HepG2 (cell line): ENCODE results near the gene ANKFY1. TPM values are rescaled to one million over a fixed set of nuclear protein-coding genes. Genes with fewer than 3 reads are reported as not detected.

ENCODE experiments used
- ATAC-seq: fragments of 200-7000 bp; cut with Tn5 transposase; 3 replicates; pipeline ENCODE4 v1.9.1; 2020; ENCODE audit warnings: mild to moderate bottlenecking, moderate library complexity
- BruUV-seq: library from RNA; stranded (reverse); fragments of 400-500 nt; replicated peaks from 2 replicates; lab custom pipeline; 2021; lab: Mats Ljungman, UMichigan
- CTCF ChIA-PET: fragments of 300-600 bp; formaldehyde crosslinking; extraction: SDS; loops from one replicate; lab custom pipeline; 2021; ENCODE audit warnings: low total read pairs, inconsistent platforms, low intra/inter-chr PET ratio; lab: Yijun Ruan, JAX
- POLR2A ChIA-PET: fragments of 350-600 bp; sonication (Branson Sonifier 250); formaldehyde crosslinking; loops from one replicate; lab custom pipeline; 2020; ENCODE audit warnings: antibody characterized with exemption, inconsistent platforms; lab: Yijun Ruan, JAX
- DNase-seq: peaks from one replicate; pipeline ENCODE4 v3.0.0-alpha.2; 2015; ENCODE audit warnings: low spot score
- FAIRE-seq: peaks from 3 replicates; lab custom pipeline; 2011; peaks lifted over from hg19 to GRCh38; lab: Jason Lieb, UNC
- H2AFZ ChIP-seq: one replicate; pipeline ENCODE4 v1.6.1; 2011; ENCODE audit warnings: low read length, inconsistent platforms
- H3K27ac ChIP-seq: fragments of 300-600 bp; 3 replicates; pipeline ENCODE4 v1.8.0; 2011; ENCODE audit warnings: mixed run types, mild to moderate bottlenecking, mixed read lengths, low read length, inconsistent platforms; ENCODE audit not compliant: insufficient read depth; ENCODE audit errors: extremely low read length
- H3K27me3 ChIP-seq, 2 experiments: fragments of 200-600 bp in 1 of 2; 2 replicates in 1 of 2; 3 replicates in 1 of 2; pipeline versions ENCODE4 v1.6.0 to v1.8.0; 2011; ENCODE audit warnings: low read length in 2 of 2, mild to moderate bottlenecking in 2 of 2, moderate library complexity in 2 of 2, inconsistent platforms in 1 of 2; ENCODE audit not compliant: insufficient read depth in 2 of 2, control insufficient read depth in 1 of 2
- H3K36me3 ChIP-seq, 2 experiments: fragments of 200-600 bp in 1 of 2; replicated peaks in 1 of 2; 2 replicates in 1 of 2; 3 replicates in 1 of 2; pipeline versions ENCODE4 v1.5.1 to v1.8.0; 2011; ENCODE audit warnings: low read length in 2 of 2, inconsistent platforms in 1 of 2; ENCODE audit not compliant: insufficient read depth in 2 of 2, control insufficient read depth in 1 of 2
- H3K4me1 ChIP-seq: 2 replicates; pipeline ENCODE4 v1.5.1; 2012; ENCODE audit warnings: low read length, inconsistent platforms; ENCODE audit not compliant: insufficient read depth
- H3K4me2 ChIP-seq: 2 replicates; pipeline ENCODE4 v1.6.0; 2011; ENCODE audit warnings: low read depth, low read length, inconsistent platforms
- H3K4me3 ChIP-seq, 3 experiments: fragments of 200-600 bp in 1 of 3; sonication (generic), shearing (Covaris generic) in 1 of 3; replicated peaks in 1 of 3; 2 replicates each; pipeline ENCODE4 v1.5.1; 2011 to 2016; ENCODE audit warnings: low read length in 3 of 3, inconsistent platforms in 2 of 3, low read depth in 2 of 3, mild to moderate bottlenecking in 2 of 3, control low read depth in 1 of 3, mixed read lengths in 1 of 3; ENCODE audit not compliant: insufficient read depth in 1 of 3
- H3K79me2 ChIP-seq: one replicate; pipeline ENCODE4 v1.6.1; 2011; ENCODE audit warnings: low read length, inconsistent platforms; ENCODE audit not compliant: insufficient read depth
- H3K9ac ChIP-seq: 2 replicates; pipeline ENCODE4 v1.6.0; 2011; ENCODE audit warnings: mild to moderate bottlenecking, low read depth, low read length, inconsistent platforms; ENCODE audit not compliant: insufficient read depth
- H3K9me3 ChIP-seq: 2 replicates; pipeline ENCODE4 v1.5.1; 2012; ENCODE audit warnings: mild to moderate bottlenecking, low read length
- H4K20me1 ChIP-seq: 2 replicates; pipeline ENCODE4 v1.6.0; 2011; ENCODE audit warnings: inconsistent platforms, mild to moderate bottlenecking, low read length, moderate library complexity; ENCODE audit not compliant: insufficient read depth
- CBX2 ChIP-seq, 2 experiments: fragments of 200-600 bp in 1 of 2; sonication (generic); formaldehyde crosslinking in 1 of 2; IDR thresholded peaks; 2 replicates each; pipeline versions ENCODE4 v1.7.0 to v1.8.1; 2018 to 2022; ENCODE audit warnings: low read depth in 2 of 2, low read length in 1 of 2, mild to moderate bottlenecking in 1 of 2, missing genetic modification reagents in 1 of 2
- E2F5 ChIP-seq: sonication (generic); formaldehyde crosslinking; conservative IDR thresholded peaks from 2 replicates; pipeline ENCODE4 v1.4.0; 2020; ENCODE audit warnings: missing genetic modification reagents
- ESRRA ChIP-seq: sonication (generic); formaldehyde crosslinking; IDR thresholded peaks from 2 replicates; pipeline ENCODE4 v1.5.1; 2020; ENCODE audit warnings: mild to moderate bottlenecking, low read depth, missing genetic modification reagents
- KDM3A ChIP-seq: IDR thresholded peaks from 2 replicates; pipeline ENCODE4 v1.6.1; 2018; ENCODE audit warnings: low read depth, missing compliant biosample characterization
- NBN ChIP-seq: fragments of 450-650 bp; conservative IDR thresholded peaks from 2 replicates; pipeline ENCODE4 v1.6.1; 2017
- PLSCR1 ChIP-seq: sonication (generic); formaldehyde crosslinking; IDR thresholded peaks from 2 replicates; pipeline ENCODE4 v1.5.0; 2020; ENCODE audit warnings: missing genetic modification reagents, mild to moderate bottlenecking, borderline replicate concordance
- REST ChIP-seq, 2 experiments: IDR thresholded peaks; 2 replicates each; pipeline ENCODE4 v1.6.1; 2011 to 2012; ENCODE audit warnings: low read length in 2 of 2, borderline replicate concordance in 1 of 2, low read depth in 1 of 2, mild to moderate bottlenecking in 1 of 2, moderate library complexity in 1 of 2
- SCMH1 ChIP-seq: sonication (generic); formaldehyde crosslinking; IDR thresholded peaks from 2 replicates; pipeline ENCODE4 v1.9.0; 2021; ENCODE audit warnings: missing genetic modification reagents, mild to moderate bottlenecking, borderline replicate concordance
- ZFP62 ChIP-seq: sonication (generic); formaldehyde crosslinking; IDR thresholded peaks from 2 replicates; pipeline ENCODE4 v1.4.0; 2020; ENCODE audit warnings: missing genetic modification reagents
- ZNF780A ChIP-seq: sonication (generic); formaldehyde crosslinking; IDR thresholded peaks from 2 replicates; pipeline ENCODE4 v1.8.0; 2022; ENCODE audit warnings: mild to moderate bottlenecking, missing genetic modification reagents, moderate library complexity
- ZNF788 ChIP-seq: sonication (generic); formaldehyde crosslinking; IDR thresholded peaks from 2 replicates; pipeline ENCODE4 v1.5.0; 2020; ENCODE audit warnings: mild to moderate bottlenecking, missing genetic modification reagents, borderline replicate concordance
- WGBS: methylation state at CpG from one replicate; pipeline ENCODE4 v1.1.6; 2017; ENCODE audit warnings: low lambda C conversion rate; 5-methylcytosine and 5-hydroxymethylcytosine counted together
- in situ Hi-C: cut with HindIII; loops from 2 replicates; pipeline ENCODE4 v1.10.0; 2017; ENCODE audit warnings: low pct_unique_long_range_greater_than_20kb; ENCODE audit not compliant: extremely low pct_ligation_motif_present
- intact Hi-C: fragments of 100-400 bp; cut with micrococcal nuclease; formaldehyde crosslinking; loops from one replicate; pipeline ENCODE4 v1.10.0; 2022; ENCODE audit not compliant: unreplicated experiment
- polyA plus RNA-seq, 8 experiments: library from polyadenylated mRNA; depleted of rRNA in 3 of 8; stranded (reverse) in 7 of 8; unstranded in 1 of 8; fragments of >200 nt; fragmentation: Illumina TruSeq in 4 of 8; extraction: Trizol in 4 of 8; gene quantifications; 2 replicates each; pipeline versions ENCODE4 v1.2.1 to v1.2.3, GENCODE V29; 2011 to 2016; ENCODE audit warnings: low read depth in 4 of 8, missing spikeins in 1 of 8, mixed read lengths in 1 of 8; ENCODE audit not compliant: insufficient read depth in 1 of 8
- total RNA-seq, 5 experiments: library from RNA; depleted of rRNA; stranded (reverse); fragments of >200 nt; fragmentation: Illumina TruSeq; extraction: Trizol; gene quantifications; 2 replicates each; pipeline ENCODE4 v1.2.3, GENCODE V29; 2016; ENCODE audit warnings: low read depth in 1 of 5

ANKFY1 gene
- total and polyA plus RNA-seq, 2 of the 13 experiments (the other 11 are each of a cell fraction or from before 2014, with no cell fraction given), result 11.9 to 16.8 TPM

GRCh38 chr17:4150096-4150495 lies 113.7 kb downstream of the ANKFY1 start (continued):
- TF ChIP-seq REST (IDR thresholded peaks at IDR 0.05; ENCODE audit: borderline replicate concordance in 1 of 2, low read depth in 1 of 2, low read length in 2 of 2), result no peak
- TF ChIP-seq ZFP62 (CRISPR knock-in tag), result no peak
- TF ChIP-seq PLSCR1 (CRISPR knock-in tag), result no peak

- H3K36me3 ChIP-seq, result no peaks in the 10 kb centered on the region
- no TSS peak for BruUV-seq
- in situ Hi-C loops, result no loop called here
- no peak overlapping the region for H3K27ac ChIP-seq
- FAIRE-seq (no peak), ATAC-seq (no peak), DNase-seq (no peak)
- WGBS, result 89% methylated on average over 11 of the region's 11 CpGs
- no peaks in the 10 kb centered on the region for H3K9me3 ChIP-seq
- ChIA-PET CTCF (no interaction called here), POLR2A (no interaction called here)
- peaks cover 7% of the 10 kb centered on the region for H3K79me2 ChIP-seq
- no peak overlapping the region for H3K9ac ChIP-seq
- TF ChIP-seq E2F5 (CRISPR knock-in tag), result no peak
- no peak for TF ChIP-seq SCMH1 (CRISPR knock-in tag)
- TF ChIP-seq ZNF788, result no peak
- no peak for TF ChIP-seq ESRRA (CRISPR knock-in tag)
- TF ChIP-seq KDM3A (CRISPR knock-in tag), result no peak
- TF ChIP-seq NBN, result no peak
- TF ChIP-seq ZFP62 (CRISPR knock-in tag), result no peak
- no peak for TF ChIP-seq ZNF780A (CRISPR knock-in tag)
- no peak for TF ChIP-seq CBX2 (IDR thresholded peaks at IDR 0.05; ENCODE audit: low read depth, low read length)
- no peak for TF ChIP-seq CBX2 (CRISPR knock-in tag; IDR thresholded peaks at IDR 0.05; ENCODE audit: low read depth)
- no peak overlapping the region for H2AFZ ChIP-seq
- H3K27me3 ChIP-seq, result no peaks in the 10 kb centered on the region
- H4K20me1 ChIP-seq, result no peaks in the 10 kb centered on the region
- intact Hi-C loops, result no loop called here
- no peak overlapping the region for H3K4me3 ChIP-seq
- H3K4me1 ChIP-seq, result peaks cover 13% of the 10 kb centered on the region
- H3K4me2 ChIP-seq, result no peak overlapping the region
These were observed 115.0 kb downstream of the ANKFY1 start for GRCh38 chr17:4148611-4149308.
